ENCODE data around the gene PPFIA2.

PPFIA2 gene

DNA sequence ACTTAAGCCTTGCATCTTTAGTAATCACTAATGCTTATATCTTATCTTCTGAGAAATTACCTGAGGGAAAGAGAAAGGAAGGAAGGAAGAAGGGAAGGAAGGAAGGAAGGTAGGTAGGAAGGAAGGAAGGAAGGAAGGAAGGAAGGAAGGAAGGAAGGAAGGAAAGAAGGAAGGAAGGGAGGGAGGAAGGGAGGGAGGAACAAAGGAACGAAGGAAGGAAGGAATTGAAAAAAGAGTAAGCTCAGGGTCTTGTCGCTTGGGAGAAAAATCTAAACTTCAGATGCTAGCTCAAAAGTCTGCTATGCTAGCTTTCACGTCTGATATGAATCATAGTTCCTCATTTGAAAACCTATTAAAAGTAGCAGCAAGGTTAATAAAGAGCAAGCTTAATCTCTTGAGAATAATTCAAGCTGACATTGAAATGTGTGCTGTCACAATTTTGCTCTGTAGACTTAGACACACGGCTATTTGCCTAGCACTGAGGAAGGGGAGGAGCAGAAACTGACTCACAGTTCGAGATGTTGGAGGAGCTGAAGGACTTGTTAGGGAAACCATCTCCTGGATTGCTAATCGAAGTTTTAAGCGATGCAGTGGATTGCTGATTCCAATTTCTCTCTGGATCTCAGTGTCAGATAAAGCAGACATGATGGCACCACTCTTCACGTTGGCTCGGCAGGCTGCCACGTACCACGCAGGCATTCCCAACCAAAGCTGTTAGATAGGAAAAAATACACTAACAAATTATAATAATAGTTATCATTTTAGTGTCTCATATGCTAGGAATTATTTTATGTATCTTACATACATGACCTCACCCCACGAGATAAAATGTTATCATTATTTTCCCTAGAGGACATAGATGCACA, 464.6 kb downstream of the PPFIA2 start:
- Histone ChIP-seq H3F3A (ENCODE audit: low read depth) (no peaks in the 10 kb centered on the region), H2AFZ (ENCODE audit: low read length) (no peak overlapping the region), H3K27me3 (ENCODE audit: insufficient read depth, low read length, poor library complexity, severe bottlenecking) (no peaks in the 10 kb centered on the region), H3K79me2 (ENCODE audit: insufficient read depth, low read length) (no peaks in the 10 kb centered on the region), H3K4me2 (ENCODE audit: low read depth, low read length, poor library complexity, severe bottlenecking) (no peak overlapping the region), H3K9ac (ENCODE audit: low read depth, low read length, poor library complexity, severe bottlenecking) (no peak overlapping the region), H3K9me3 (ENCODE audit: insufficient read depth, low read depth, low read length) (no peaks in the 10 kb centered on the region), H3K4me1 (ENCODE audit: insufficient read depth, low read length, poor library complexity, severe bottlenecking) (no peaks in the 10 kb centered on the region), H3K9me2 (replicated peaks; ENCODE audit: low read depth, low read length) (no peaks in the 10 kb centered on the region), H3K36me3 (ENCODE audit: insufficient read depth, low read length) (no peaks in the 10 kb centered on the region), H3K4me3 (ENCODE audit: low read length, poor library complexity, severe bottlenecking) (no peak overlapping the region), H4K20me1 (ENCODE audit: insufficient read depth, low read length, poor library complexity, severe bottlenecking) (no peaks in the 10 kb centered on the region)
- TF ChIP-seq, protein P1, sequence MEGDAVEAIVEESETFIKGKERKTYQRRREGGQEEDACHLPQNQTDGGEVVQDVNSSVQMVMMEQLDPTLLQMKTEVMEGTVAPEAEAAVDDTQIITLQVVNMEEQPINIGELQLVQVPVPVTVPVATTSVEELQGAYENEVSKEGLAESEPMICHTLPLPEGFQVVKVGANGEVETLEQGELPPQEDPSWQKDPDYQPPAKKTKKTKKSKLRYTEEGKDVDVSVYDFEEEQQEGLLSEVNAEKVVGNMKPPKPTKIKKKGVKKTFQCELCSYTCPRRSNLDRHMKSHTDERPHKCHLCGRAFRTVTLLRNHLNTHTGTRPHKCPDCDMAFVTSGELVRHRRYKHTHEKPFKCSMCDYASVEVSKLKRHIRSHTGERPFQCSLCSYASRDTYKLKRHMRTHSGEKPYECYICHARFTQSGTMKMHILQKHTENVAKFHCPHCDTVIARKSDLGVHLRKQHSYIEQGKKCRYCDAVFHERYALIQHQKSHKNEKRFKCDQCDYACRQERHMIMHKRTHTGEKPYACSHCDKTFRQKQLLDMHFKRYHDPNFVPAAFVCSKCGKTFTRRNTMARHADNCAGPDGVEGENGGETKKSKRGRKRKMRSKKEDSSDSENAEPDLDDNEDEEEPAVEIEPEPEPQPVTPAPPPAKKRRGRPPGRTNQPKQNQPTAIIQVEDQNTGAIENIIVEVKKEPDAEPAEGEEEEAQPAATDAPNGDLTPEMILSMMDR (conservative IDR thresholded peaks at IDR 0.05; ENCODE audit: low read length) = no peak
- TF ChIP-seq EZH2phosphoT487 (IDR thresholded peaks at IDR 0.05; ENCODE audit: borderline replicate concordance) = no peak

DNA sequence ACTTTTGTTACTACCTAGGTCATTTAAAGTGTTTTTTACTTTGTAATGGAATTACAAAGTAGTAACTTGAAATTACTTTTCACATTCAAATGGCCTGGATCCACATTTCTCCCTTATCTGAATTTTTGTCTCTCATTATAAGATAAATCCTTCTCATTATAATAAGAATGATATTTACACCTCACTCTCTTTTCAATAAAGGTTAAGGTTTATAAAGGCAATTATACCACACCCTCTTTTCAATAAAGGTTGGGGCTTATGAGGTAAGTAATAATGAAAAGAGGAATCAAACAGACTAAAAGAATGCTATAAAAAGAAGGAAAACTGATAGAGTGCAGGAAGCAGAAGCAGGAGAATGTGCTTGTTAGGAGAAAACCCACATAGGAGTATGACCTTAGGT, 470.5 kb downstream of the PPFIA2 start:
- TF ChIP-seq, protein P1 (conservative IDR thresholded peaks at IDR 0.05; ENCODE audit: low read length) = no peak
- TF ChIP-seq EZH2phosphoT487 (IDR thresholded peaks at IDR 0.05; ENCODE audit: borderline replicate concordance) = no peak
- H3K27me3 ChIP-seq (ENCODE audit: insufficient read depth, low read length, poor library complexity, severe bottlenecking) = no peaks in the 10 kb centered on the region
- H3K9ac ChIP-seq (ENCODE audit: low read depth, low read length, poor library complexity, severe bottlenecking) = no peak overlapping the region
- no peaks in the 10 kb centered on the region for H3K36me3 ChIP-seq (ENCODE audit: insufficient read depth, low read length)
- H3K4me1 ChIP-seq (ENCODE audit: insufficient read depth, low read length, poor library complexity, severe bottlenecking) = no peaks in the 10 kb centered on the region
- no peaks in the 10 kb centered on the region for H3K9me2 ChIP-seq (replicated peaks; ENCODE audit: low read depth, low read length)
- no peaks in the 10 kb centered on the region for H3F3A ChIP-seq (ENCODE audit: low read depth)
- H3K79me2 ChIP-seq (ENCODE audit: insufficient read depth, low read length) = no peaks in the 10 kb centered on the region
- no peaks in the 10 kb centered on the region for H4K20me1 ChIP-seq (ENCODE audit: insufficient read depth, low read length, poor library complexity, severe bottlenecking)
- H3K9me3 ChIP-seq (ENCODE audit: insufficient read depth, low read depth, low read length) = no peaks in the 10 kb centered on the region
- H3K4me2 ChIP-seq (ENCODE audit: low read depth, low read length, poor library complexity, severe bottlenecking) = no peak overlapping the region
- H3K4me3 ChIP-seq (ENCODE audit: low read length, poor library complexity, severe bottlenecking) = no peak overlapping the region
- H2AFZ ChIP-seq (ENCODE audit: low read length) = no peak overlapping the region

DNA sequence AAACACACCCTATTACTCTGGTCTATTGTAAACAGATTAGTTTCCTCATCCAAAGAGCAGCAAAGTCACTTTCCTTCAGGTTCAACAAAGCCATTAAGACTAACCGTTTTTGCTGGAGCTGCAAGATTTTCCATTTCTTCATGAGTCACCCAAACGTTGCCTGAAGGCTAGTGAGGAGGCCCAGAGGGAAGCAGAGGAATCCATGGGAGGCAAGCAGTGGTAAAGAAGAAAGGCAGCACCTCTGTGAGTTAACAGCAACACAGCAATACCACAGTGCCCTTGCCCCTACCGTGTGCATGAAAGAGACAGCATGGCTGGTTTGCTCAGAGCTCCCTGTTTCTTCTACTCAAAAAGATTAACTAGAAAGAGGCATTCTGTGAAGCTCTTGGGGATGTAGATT, 475.0 kb downstream of the PPFIA2 start:
- Histone ChIP-seq H3K9ac (ENCODE audit: low read depth, low read length, poor library complexity, severe bottlenecking) (no peak overlapping the region), H4K20me1 (ENCODE audit: insufficient read depth, low read length, poor library complexity, severe bottlenecking) (no peaks in the 10 kb centered on the region), H3K79me2 (ENCODE audit: insufficient read depth, low read length) (no peaks in the 10 kb centered on the region), H3F3A (ENCODE audit: low read depth) (no peaks in the 10 kb centered on the region), H3K4me1 (ENCODE audit: insufficient read depth, low read length, poor library complexity, severe bottlenecking) (no peaks in the 10 kb centered on the region), H3K4me2 (ENCODE audit: low read depth, low read length, poor library complexity, severe bottlenecking) (no peak overlapping the region), H3K9me3 (ENCODE audit: insufficient read depth, low read depth, low read length) (no peaks in the 10 kb centered on the region), H3K27me3 (ENCODE audit: insufficient read depth, low read length, poor library complexity, severe bottlenecking) (no peaks in the 10 kb centered on the region), H3K36me3 (ENCODE audit: insufficient read depth, low read length) (no peaks in the 10 kb centered on the region), H2AFZ (ENCODE audit: low read length) (no peak overlapping the region), H3K4me3 (ENCODE audit: low read length, poor library complexity, severe bottlenecking) (no peak overlapping the region), H3K9me2 (replicated peaks; ENCODE audit: low read depth, low read length) (no peaks in the 10 kb centered on the region)
- TF ChIP-seq, protein P1 (conservative IDR thresholded peaks at IDR 0.05; ENCODE audit: low read length) = no peak
- no peak for TF ChIP-seq EZH2phosphoT487 (IDR thresholded peaks at IDR 0.05; ENCODE audit: borderline replicate concordance)

All from Loucy (cell line).